ENCODE data around the gene PARP9. TPM values are rescaled to one million over a fixed set of nuclear protein-coding genes. Genes with fewer than 3 reads are reported as not detected.

Gene PARP9
- total and polyA plus RNA-seq, 8 donors, result 8.6 to 33.2 (median 16.7) TPM

DNA sequence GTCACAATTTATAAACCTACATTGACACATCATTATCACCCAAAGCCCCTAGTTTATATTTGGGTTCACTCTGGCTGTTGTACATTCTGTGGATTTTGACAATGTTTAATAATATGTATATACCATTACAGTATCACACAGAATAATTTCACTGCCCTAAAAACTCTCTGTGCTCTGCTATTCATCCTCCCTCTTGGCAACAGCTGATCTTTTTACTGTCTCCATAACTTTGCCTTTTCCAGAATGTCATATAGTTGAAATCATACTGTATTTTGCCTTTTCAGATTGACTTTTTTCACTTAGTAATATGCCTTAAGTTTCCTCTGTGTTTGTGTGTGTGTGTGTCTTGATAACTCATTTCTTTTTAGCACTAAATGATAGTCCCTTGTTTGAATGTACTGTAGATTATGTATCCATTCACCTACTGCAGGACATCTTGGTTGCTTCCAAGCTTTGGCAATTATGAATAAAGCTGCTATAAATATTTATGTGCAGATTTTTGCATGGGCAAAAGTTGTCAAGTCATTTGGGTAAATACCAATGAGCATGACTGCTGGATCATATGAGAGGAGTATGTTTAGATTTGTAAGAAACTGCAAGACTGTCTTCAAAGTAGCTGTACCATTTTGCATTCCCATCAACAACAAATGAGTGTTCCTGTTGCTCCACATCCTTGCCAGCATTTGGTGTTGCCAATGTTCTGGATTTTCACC is 22.8 kb upstream of the PARP9 start:
- intact Hi-C loops (cut with DNase I), result no loop called here
- no peak overlapping the region for H3K4me3 ChIP-seq
- FAIRE-seq (no peak), ATAC-seq (no peak), DNase-seq (no peak)
- no peak overlapping the region for H3K27ac ChIP-seq
- TF ChIP-seq, protein P1, sequence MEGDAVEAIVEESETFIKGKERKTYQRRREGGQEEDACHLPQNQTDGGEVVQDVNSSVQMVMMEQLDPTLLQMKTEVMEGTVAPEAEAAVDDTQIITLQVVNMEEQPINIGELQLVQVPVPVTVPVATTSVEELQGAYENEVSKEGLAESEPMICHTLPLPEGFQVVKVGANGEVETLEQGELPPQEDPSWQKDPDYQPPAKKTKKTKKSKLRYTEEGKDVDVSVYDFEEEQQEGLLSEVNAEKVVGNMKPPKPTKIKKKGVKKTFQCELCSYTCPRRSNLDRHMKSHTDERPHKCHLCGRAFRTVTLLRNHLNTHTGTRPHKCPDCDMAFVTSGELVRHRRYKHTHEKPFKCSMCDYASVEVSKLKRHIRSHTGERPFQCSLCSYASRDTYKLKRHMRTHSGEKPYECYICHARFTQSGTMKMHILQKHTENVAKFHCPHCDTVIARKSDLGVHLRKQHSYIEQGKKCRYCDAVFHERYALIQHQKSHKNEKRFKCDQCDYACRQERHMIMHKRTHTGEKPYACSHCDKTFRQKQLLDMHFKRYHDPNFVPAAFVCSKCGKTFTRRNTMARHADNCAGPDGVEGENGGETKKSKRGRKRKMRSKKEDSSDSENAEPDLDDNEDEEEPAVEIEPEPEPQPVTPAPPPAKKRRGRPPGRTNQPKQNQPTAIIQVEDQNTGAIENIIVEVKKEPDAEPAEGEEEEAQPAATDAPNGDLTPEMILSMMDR (IDR thresholded peaks at IDR 0.05), result no peak
- no peaks in the 10 kb centered on the region for H3K36me3 ChIP-seq
- peaks cover 0 to 4% (median 0%) of the 10 kb centered on the region in 4 donors for H3K9me3 ChIP-seq
- no peaks in the 10 kb centered on the region for H3K27me3 ChIP-seq
- no peaks in the 10 kb centered on the region for H3K4me1 ChIP-seq

DNA sequence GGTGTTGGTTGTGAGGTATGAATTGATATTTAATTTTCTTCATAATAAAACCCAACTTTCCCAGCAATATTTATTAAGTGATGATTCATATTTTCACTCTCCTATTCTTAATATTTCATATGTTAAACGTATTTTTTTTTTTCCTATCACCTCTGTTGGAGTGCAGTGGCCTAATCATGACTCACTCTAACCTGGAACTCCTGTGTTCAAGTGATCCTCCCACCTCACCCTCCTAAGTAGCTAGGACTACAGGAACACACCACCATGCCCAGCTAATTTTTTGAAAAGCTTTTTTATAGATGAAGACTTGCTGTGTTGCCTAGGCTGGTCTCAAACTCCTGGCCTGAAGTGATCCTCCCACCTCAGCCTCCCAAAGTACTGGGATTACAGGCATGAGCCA is 22.0 kb upstream of the PARP9 start:
- Histone ChIP-seq H3K36me3 (no peaks in the 10 kb centered on the region), H3K4me1 (no peaks in the 10 kb centered on the region), H3K27me3 (no peaks in the 10 kb centered on the region), H3K4me3 (no peak overlapping the region), H3K9me3 (peaks cover 0 to 9% (median 0%) of the 10 kb centered on the region in 4 donors), H3K27ac (no peak overlapping the region)
- intact Hi-C loops (cut with DNase I), result no loop called here
- TF ChIP-seq, protein P1 (IDR thresholded peaks at IDR 0.05), result no peak
- 41% methylated on average over 1 of the region's 1 CpG for WGBS, 2 donors
- no peak for ATAC-seq
- DNase-seq, result no peak
- FAIRE-seq, result no peak

DNA sequence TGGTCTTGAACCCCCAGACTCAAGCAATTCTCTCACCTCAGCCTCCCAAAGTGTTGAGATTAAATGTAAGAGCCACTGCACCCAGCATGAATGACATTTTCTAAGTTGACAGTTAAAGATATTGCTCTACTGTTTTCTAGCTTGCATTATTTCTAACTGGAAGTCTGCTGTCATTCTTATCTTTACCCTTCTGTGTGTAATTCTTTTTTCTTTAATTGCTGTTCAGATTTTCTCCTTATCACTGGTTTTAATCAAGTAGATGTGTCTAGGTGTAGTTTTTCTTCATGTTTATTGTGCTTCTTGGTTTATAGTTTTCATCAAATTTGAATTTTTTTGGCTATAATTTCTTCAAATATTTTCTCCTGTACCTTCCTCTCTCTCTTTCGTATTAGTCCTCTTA is 18.3 kb upstream of the PARP9 start:
- DNase-seq (no peak), FAIRE-seq (no peak), ATAC-seq (no peak)
- WGBS, 2 donors, result 85 to 90% methylated on average over 1 of the region's 1 CpG
- no peak overlapping the region for H3K4me3 ChIP-seq
- peaks cover 0 to 9% (median 0%) of the 10 kb centered on the region in 4 donors for H3K9me3 ChIP-seq
- H3K27ac ChIP-seq, result no peak overlapping the region
- TF ChIP-seq, protein P1 (IDR thresholded peaks at IDR 0.05), result no peak
- no peaks in the 10 kb centered on the region for H3K4me1 ChIP-seq
- H3K27me3 ChIP-seq, result no peaks in the 10 kb centered on the region
- intact Hi-C loops (cut with DNase I), result no loop called here
- no peaks in the 10 kb centered on the region for H3K36me3 ChIP-seq

DNA sequence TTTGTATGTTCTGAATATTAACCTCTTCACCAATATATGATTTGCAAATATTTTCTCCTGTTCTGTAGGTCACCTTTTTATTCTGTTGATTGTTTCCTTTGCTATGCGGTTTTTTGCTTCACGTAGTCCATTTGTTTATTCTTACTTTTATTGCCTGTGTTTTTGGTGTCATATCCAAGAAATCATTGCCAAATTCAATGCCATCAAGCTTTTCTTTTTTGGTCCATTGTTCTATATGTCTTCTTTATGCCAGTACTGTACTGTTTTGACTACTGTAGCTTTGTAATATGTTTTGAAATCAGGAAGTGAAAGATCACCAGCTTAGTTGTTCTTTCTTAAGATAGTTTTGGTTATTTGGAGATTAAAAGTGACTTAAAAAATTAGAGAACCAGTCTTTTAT is 17.5 kb upstream of the PARP9 start:
- H3K4me3 ChIP-seq, result no peak overlapping the region
- H3K4me1 ChIP-seq, result no peaks in the 10 kb centered on the region
- no peaks in the 10 kb centered on the region for H3K36me3 ChIP-seq
- ATAC-seq, result no peak
- no peak for FAIRE-seq
- H3K9me3 ChIP-seq, result peaks cover 0 to 9% (median 0%) of the 10 kb centered on the region in 4 donors
- no peak overlapping the region for H3K27ac ChIP-seq
- WGBS, 2 donors, result 97 to 98% methylated on average over 2 of the region's 2 CpGs
- no peak for DNase-seq
- H3K27me3 ChIP-seq, result no peaks in the 10 kb centered on the region
- TF ChIP-seq, protein P1 (IDR thresholded peaks at IDR 0.05), result no peak
- intact Hi-C loops (cut with DNase I), result no loop called here

DNA sequence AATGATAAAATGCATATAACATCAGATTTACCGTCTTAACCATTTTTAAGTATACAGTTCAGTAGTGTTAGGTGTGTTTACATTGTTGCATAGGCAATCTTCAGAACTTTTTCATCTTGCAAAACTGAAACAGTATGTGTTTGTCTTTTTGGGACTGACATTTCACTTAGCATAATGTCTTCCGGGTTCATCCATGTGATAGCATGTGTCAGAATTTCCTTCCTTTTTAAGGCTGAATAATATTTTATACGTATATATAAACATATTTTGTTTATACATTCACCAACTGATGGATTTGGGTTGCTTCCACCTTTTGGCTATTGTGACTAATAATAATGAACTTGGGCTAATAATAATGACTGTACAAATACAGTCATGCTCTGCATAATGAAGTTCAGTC is 16.4 kb upstream of the PARP9 start:
- Histone ChIP-seq H3K27me3 (no peaks in the 10 kb centered on the region), H3K9me3 (peaks cover 0 to 9% (median 0%) of the 10 kb centered on the region in 4 donors), H3K36me3 (no peaks in the 10 kb centered on the region), H3K4me1 (no peaks in the 10 kb centered on the region), H3K27ac (no peak overlapping the region), H3K4me3 (no peak overlapping the region)
- TF ChIP-seq, protein P1 (IDR thresholded peaks at IDR 0.05), result no peak
- DNase-seq (no peak), ATAC-seq (no peak), FAIRE-seq (no peak)
- 66 to 84% methylated on average over 3 of the region's 3 CpGs for WGBS, 2 donors
- intact Hi-C loops (cut with DNase I), result no loop called here

Data from pancreas (tissue), 10 donors.